LHCN-M2 (cell line): ENCODE data around the gene POLR2J2. TPM values are rescaled to one million over a fixed set of nuclear protein-coding genes. Genes with fewer than 3 reads are reported as not detected.
"Not testable (repeated sequence)": the region's sequence is repeated elsewhere in the genome, so short reads cannot be mapped to it uniquely, and the experiment has no call there.

Source experiments
- DNase-seq: peaks from one replicate; pipeline ENCODE4 v3.0.0-alpha.2; 2012; ENCODE audit warnings: low read depth
- total RNA-seq: library from RNA; depleted of rRNA; stranded (reverse); fragments of >200 nt; gene quantifications from 2 replicates; pipeline ENCODE4 v1.2.3, GENCODE V29; 2014; rRNA removed

The POLR2J2 gene
- total RNA-seq, 1 experiment from 2014 or later = 0.86 TPM

DNA sequence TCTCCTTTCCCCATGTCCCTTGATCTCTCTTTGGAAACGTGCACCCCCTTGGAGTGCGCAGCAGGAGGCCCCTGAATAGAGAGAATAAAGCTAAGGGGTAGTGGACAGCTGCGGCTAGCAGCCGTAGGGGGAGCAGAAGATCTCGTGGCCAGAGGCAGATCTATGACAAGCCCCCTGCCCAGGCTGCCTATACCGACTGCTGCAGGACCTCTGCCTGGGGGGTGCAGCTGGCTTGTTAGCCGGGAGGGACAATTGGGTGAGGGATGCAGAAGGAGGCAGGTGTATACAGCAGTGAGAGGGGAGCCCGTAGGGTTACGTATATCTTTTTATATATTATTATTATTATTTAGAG is 469 bp upstream of the POLR2J2 start:
- DNase-seq = not testable (repeated sequence)

GRCh38 chr7:102667523-102667922 is 3.9 kb downstream of the POLR2J2 start:
- DNase-seq = not testable (repeated sequence)

GRCh38 chr7:102666850-102667249 is 4.6 kb downstream of the POLR2J2 start:
- not testable (repeated sequence) for DNase-seq

DNA sequence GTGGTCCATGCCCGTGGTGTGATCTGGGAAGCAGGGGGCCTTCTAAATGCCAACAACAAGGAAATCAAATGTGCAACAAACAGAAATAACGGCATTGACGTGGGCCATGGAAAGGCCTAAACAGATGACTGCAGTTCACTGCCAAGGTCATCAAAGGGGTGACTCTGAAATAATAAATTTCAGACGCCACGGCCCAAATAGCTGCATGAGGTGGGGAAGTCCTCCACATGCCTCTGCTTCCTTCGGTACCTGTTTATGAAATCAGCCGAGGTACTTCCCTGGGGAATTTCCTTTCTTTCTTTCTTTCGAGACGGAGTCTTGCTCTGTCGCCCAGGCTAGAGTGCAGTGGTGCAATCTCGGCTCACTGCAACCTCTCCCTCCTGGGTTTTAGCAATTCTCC is 6.7 kb downstream of the POLR2J2 start:
- not testable (repeated sequence) for DNase-seq

DNA sequence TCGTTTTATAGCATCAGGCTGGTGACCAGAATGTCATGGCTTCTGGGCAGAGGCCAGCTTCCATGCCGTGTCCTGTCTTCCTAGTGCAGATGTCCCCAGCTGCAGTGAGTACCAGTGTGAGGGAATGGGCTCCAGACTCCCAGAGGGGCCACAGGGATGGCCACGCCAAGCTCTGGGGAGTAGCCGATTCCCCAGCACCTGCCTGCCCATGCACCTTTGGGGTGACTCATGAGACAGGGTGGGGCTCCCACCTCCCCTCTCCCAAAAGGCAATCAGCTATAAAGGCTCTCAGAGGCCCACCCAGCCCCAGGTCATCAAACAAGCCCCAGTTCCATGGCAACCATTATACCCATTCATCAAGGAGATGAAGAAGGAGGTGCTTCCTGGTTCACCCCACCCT is 21.5 kb downstream of the POLR2J2 start, which contains the start of gene SPDYE2B:
Gene SPDYE2B (plus strand): TSS at position 396 of the 400 bp plus-strand sequence. CDS start 2,030 bp downstream, outside the sequence.
- DNase-seq = not testable (repeated sequence)

GRCh38 chr7:102647813-102648212 is 23.6 kb downstream of the POLR2J2 start:
- DNase-seq = not testable (repeated sequence)

DNA sequence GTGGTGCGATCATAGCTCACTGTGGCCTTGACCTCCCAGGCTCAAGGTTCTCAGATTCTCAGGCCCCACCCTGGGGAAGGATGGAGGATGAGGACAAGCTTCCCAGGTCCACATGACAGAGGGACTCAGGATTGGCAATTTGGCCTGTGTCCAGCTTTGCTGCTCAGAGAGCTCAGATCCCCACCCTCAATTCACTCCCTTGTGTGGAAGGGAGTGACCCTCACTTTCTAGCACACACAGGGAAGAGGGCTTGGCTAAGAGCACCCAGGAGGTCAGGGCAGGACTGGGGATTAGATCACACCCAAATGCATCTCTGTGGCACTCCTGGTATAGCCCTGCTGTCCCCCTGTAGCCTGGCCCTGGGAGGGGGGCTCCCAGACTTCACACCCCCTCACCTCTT is 28.1 kb downstream of the POLR2J2 start:
- not testable (repeated sequence) for DNase-seq

GRCh38 chr7:102642691-102643090 is 28.8 kb downstream of the POLR2J2 start, which contains the start of gene UPK3BL1:
TSS of gene UPK3BL1 (minus strand) at chr7:102642791. CDS start at chr7:102642741, 50 bp downstream.
- DNase-seq = not testable (repeated sequence)

DNA sequence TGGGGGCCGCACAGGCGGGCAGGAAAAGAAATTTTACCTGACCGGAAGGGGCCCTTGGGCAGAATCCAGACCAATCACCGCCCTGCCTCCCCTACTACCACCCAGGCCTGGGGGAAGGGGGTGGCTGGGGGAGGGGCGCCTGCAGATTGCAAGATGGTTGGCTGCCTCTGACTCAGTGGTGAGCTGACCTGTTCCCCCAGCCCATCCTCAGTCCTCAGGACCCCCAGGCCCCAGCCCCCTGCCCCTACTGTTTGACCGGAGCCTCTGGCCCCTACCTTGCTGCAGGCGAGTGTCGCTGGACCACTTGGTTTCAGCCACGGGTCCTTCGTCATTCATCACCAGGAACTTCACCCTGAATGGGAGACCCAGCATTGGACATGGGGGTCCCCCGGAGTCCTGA is 32.6 kb downstream of the POLR2J2 start:
- not testable (repeated sequence) for DNase-seq

DNA sequence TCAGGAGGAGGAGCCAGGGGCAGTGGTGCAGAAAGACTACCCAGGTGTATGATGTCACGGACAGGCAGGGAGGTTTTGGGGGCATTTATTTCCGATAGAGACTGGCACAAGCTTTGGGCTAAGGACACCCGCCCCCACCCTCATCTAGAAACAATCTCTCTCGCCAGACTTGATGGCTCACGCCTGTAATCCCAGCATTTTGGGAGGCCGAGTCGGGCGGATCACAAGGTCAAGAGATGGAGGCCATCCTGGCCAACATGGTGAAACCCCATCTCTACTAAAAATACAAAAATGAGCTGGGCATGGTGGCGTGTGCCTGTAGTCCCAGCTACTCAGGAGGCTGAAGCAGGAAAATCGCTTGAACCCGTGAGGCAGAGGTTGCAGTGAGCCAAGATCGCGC is 34.5 kb downstream of the POLR2J2 start:
- not testable (repeated sequence) for DNase-seq

DNA sequence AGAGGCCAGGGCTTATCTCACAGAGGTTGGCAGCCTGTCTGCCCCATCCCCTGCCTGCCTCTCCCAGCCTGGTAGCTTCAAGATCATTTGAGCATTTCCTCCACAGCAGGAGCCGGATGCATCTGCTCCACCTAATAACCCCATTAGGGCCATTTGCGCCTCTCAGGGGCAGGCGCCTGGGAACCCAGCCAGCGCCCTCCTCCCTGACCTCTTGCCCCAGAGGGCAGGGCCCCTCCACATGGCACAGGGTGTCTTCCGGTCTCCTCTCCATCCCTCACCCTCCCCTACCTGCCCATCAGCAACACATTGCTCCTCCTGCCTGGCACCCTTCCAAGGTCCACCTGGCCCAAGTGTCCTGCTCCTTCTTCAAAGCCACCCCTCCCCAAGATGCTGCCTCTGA is 36.1 kb downstream of the POLR2J2 start:
- not testable (repeated sequence) for DNase-seq

- not testable (repeated sequence) for DNase-seq
These were observed 37.2 kb downstream of the POLR2J2 start for GRCh38 chr7:102634299-102634698.

GRCh38 chr7:102630622-102631021 is 40.8 kb downstream of the POLR2J2 start:
- not testable (repeated sequence) for DNase-seq

- DNase-seq = not testable (repeated sequence)
These were observed 44.1 kb downstream of the POLR2J2 start for GRCh38 chr7:102627271-102627904.

- DNase-seq = not testable (repeated sequence)
These were observed 53.3 kb downstream of the POLR2J2 start for GRCh38 chr7:102618122-102618521.

GRCh38 chr7:102616507-102617125 is 54.8 kb downstream of the POLR2J2 start, which contains the start of gene RASA4:
TSS of gene RASA4 (minus strand) at chr7:102616756. CDS start at chr7:102616689, 67 bp downstream.
- DNase-seq = peak; percentile 0

Other genes starting within 250 kb of the POLR2J2 start
- gene ORAI2, start 238.1 kb downstream of the POLR2J2 start, total RNA-seq = 69.7 and 86.8 TPM in 2 replicates
- 20.4 and 25.5 TPM in 2 replicates for gene ALKBH4, start 206.8 kb downstream of the POLR2J2 start, total RNA-seq
- 58.7 and 79.6 TPM in 2 replicates for gene LRWD1, start 206.7 kb downstream of the POLR2J2 start, total RNA-seq
- gene POLR2J, start 192.7 kb downstream of the POLR2J2 start, total RNA-seq = 25.1 and 42.8 TPM in 2 replicates
- 0.40 and 1.2 TPM in 2 replicates for gene RASA4B, start 153.9 kb downstream of the POLR2J2 start, total RNA-seq
- 1.0 and 4.3 TPM in 2 replicates for gene UPK3BL2, start 128.0 kb downstream of the POLR2J2 start, total RNA-seq
- not detected in 2 replicates for gene SPDYE2, start 120.4 kb downstream of the POLR2J2 start, total RNA-seq
- gene POLR2J3, start 99.1 kb downstream of the POLR2J2 start, total RNA-seq = 18.5 and 24.8 TPM in 2 replicates
- gene RASA4, start 54.9 kb downstream of the POLR2J2 start, total RNA-seq = 1.0 and 4.4 TPM in 2 replicates
- 20.1 and 21.9 TPM in 2 replicates for gene UPK3BL1, start 28.9 kb downstream of the POLR2J2 start, total RNA-seq
- not detected in 2 replicates for gene SPDYE2B, start 21.3 kb downstream of the POLR2J2 start, total RNA-seq
- 10.8 and 13.6 TPM in 2 replicates for gene FAM185A, start 77.3 kb upstream of the POLR2J2 start, total RNA-seq
- gene LRRC17, start 241.3 kb upstream of the POLR2J2 start, total RNA-seq = 1,139 and 1,308 TPM in 2 replicates